Tibial nerve (tissue), 3 donors: ENCODE data around the gene ITGB1.

Experiments used
- POLR2A ChIP-seq, 2 donors: fragments of 450-650 bp; IDR thresholded peaks; one replicate each; pipeline ENCODE4 v1.6.1; 2017; ENCODE audit warnings: antibody characterized with exemption in 2 of 2, mild to moderate bottlenecking in 2 of 2, moderate library complexity in 2 of 2
- TF ChIP-seq, protein P1 (sequence below), 5 experiments: fragments of 200-600 bp in 3 of 5; fragments of 450-650 bp in 2 of 5; sonication (generic) in 3 of 5; IDR thresholded peaks; one replicate each; pipeline ENCODE4 v1.5.1; 2016 to 2019; ENCODE audit warnings: antibody characterized with exemption in 5 of 5, mild to moderate bottlenecking in 3 of 5, moderate library complexity in 2 of 5

DNA sequence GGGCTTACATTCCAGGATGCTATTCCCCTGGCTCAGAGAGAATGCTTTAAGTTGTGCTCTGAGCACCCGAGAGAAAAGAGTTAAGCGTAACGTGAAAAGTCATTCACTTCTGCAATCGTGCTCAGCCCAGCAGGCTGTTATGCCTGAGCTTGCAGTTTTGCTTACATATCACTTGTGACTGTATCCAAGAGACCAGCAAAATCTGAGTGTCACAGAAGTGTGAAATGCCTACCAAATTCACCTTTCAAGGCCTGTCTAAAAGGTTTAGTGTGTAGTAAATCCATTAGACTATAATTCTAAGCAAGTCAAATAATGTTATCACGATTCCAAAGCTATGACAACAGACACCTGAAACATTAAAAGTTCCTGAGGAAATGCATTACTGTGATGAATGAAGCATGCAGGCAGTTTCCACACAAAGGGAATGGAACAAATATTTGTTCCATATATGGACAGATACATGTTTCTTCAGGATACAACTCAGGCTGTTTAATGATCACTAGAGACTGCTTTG lies 20.1 kb downstream of the ITGB1 start:
- TF ChIP-seq, protein P1, sequence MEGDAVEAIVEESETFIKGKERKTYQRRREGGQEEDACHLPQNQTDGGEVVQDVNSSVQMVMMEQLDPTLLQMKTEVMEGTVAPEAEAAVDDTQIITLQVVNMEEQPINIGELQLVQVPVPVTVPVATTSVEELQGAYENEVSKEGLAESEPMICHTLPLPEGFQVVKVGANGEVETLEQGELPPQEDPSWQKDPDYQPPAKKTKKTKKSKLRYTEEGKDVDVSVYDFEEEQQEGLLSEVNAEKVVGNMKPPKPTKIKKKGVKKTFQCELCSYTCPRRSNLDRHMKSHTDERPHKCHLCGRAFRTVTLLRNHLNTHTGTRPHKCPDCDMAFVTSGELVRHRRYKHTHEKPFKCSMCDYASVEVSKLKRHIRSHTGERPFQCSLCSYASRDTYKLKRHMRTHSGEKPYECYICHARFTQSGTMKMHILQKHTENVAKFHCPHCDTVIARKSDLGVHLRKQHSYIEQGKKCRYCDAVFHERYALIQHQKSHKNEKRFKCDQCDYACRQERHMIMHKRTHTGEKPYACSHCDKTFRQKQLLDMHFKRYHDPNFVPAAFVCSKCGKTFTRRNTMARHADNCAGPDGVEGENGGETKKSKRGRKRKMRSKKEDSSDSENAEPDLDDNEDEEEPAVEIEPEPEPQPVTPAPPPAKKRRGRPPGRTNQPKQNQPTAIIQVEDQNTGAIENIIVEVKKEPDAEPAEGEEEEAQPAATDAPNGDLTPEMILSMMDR (IDR thresholded peaks at IDR 0.05) = no peak
- no peak for TF ChIP-seq POLR2A (IDR thresholded peaks at IDR 0.05)
